Dermis blood vessel endothelial cell (primary cell): Measurements from ENCODE around the gene MRPL39. TPM values are rescaled to one million over a fixed set of nuclear protein-coding genes. Genes with fewer than 3 reads are reported as not detected.

Experiments
- total RNA-seq: library from RNA; depleted of rRNA; stranded (reverse); fragments of >200 nt; gene quantifications from 2 replicates; pipeline ENCODE4 v1.2.3, GENCODE V29; 2014

Gene MRPL39
- total RNA-seq, 1 donor from 2014 or later: 32.7 TPM

Other genes starting within 250 kb of the MRPL39 start
- 1.5 and 3.9 TPM in 2 replicates for gene JAM2, start 31.8 kb upstream of the MRPL39 start, total RNA-seq
- gene ATP5PF, start 127.4 kb upstream of the MRPL39 start, total RNA-seq: 48.2 and 64.2 TPM in 2 replicates
- 41.6 and 44.4 TPM in 2 replicates for gene GABPA, start 127.5 kb upstream of the MRPL39 start, total RNA-seq